IMR-90 (cell line): ENCODE data around the gene FITM1. TPM values are rescaled to one million over a fixed set of nuclear protein-coding genes. Genes with fewer than 3 reads are reported as not detected.

Experiments used
- ATAC-seq: fragments of 200-7000 bp; cut with Tn5 transposase; 2 replicates; pipeline ENCODE4 v1.9.1; 2020; ENCODE audit warnings: low read depth, mild to moderate bottlenecking, moderate library complexity
- BruUV-seq: library from RNA; stranded (reverse); fragments of 400-500 nt; replicated peaks from 2 replicates; lab custom pipeline; 2021; lab: Mats Ljungman, UMichigan
- CTCF ChIA-PET: fragments of 300-600 bp; formaldehyde crosslinking; extraction: SDS; loops from one replicate; lab custom pipeline; 2021; ENCODE audit warnings: antibody characterized with exemption; lab: Yijun Ruan, JAX
- POLR2A ChIA-PET: fragments of 300-600 bp; sonication (Branson Sonifier 250); formaldehyde crosslinking; loops from one replicate; lab custom pipeline; 2022; ENCODE audit warnings: antibody characterized with exemption; ENCODE audit not compliant: unreplicated experiment; lab: Charles Lee
- DNase-seq: peaks from one replicate; pipeline ENCODE4 v3.0.0; 2013
- H2AFZ ChIP-seq: replicated peaks from 2 replicates; pipeline ENCODE3; 2013; ENCODE audit warnings: low read length, mild to moderate bottlenecking; ENCODE audit not compliant: poor library complexity
- H2AK5ac ChIP-seq: 2 replicates; pipeline ENCODE4 v1.6.1; 2013; ENCODE audit warnings: low read depth, low read length, inconsistent platforms
- H2AK9ac ChIP-seq: replicated peaks from 2 replicates; pipeline ENCODE3; 2013; ENCODE audit warnings: mild to moderate bottlenecking, low read depth, low read length, moderate library complexity; ENCODE audit not compliant: poor library complexity
- H2BK120ac ChIP-seq: 2 replicates; pipeline ENCODE4 v1.6.1; 2013; ENCODE audit warnings: low read depth, low read length, inconsistent platforms
- H2BK15ac ChIP-seq: 3 replicates; pipeline ENCODE4 v1.6.1; 2013; ENCODE audit warnings: low read depth, low read length, inconsistent platforms
- H2BK20ac ChIP-seq: 2 replicates; pipeline ENCODE4 v1.6.1; 2013; ENCODE audit warnings: low read depth, mild to moderate bottlenecking, inconsistent platforms, low read length, moderate library complexity
- H2BK5ac ChIP-seq: 2 replicates; pipeline ENCODE4 v1.6.1; 2013; ENCODE audit warnings: mild to moderate bottlenecking, low read depth, low read length, inconsistent platforms; ENCODE audit not compliant: poor library complexity, severe bottlenecking
- H3K14ac ChIP-seq: replicated peaks from 2 replicates; pipeline ENCODE4 v1.6.1; 2013; ENCODE audit warnings: low read depth, low read length, inconsistent platforms
- H3K18ac ChIP-seq: 2 replicates; pipeline ENCODE4 v1.6.1; 2013; ENCODE audit warnings: low read depth, low read length, control low read depth
- H3K23ac ChIP-seq: 2 replicates; pipeline ENCODE4 v1.6.1; 2013; ENCODE audit warnings: low read depth, low read length, inconsistent platforms
- H3K27ac ChIP-seq: 2 replicates; pipeline ENCODE4 v1.5.1; 2013; ENCODE audit warnings: mild to moderate bottlenecking, control low read depth, low read length; ENCODE audit not compliant: insufficient read depth
- H3K27me3 ChIP-seq: 2 replicates; pipeline ENCODE4 v1.6.1; 2013; ENCODE audit warnings: low read length; ENCODE audit not compliant: control insufficient read depth, insufficient read depth
- H3K36me3 ChIP-seq: 2 replicates; pipeline ENCODE4 v1.6.1; 2013; ENCODE audit warnings: low read length, mixed read lengths; ENCODE audit not compliant: control insufficient read depth, insufficient read depth
- H3K4ac ChIP-seq: 2 replicates; pipeline ENCODE4 v1.6.1; 2013; ENCODE audit warnings: low read depth, low read length, inconsistent platforms
- H3K4me1 ChIP-seq: 2 replicates; pipeline ENCODE4 v1.6.1; 2013; ENCODE audit warnings: low read length, mixed read lengths; ENCODE audit not compliant: control insufficient read depth, insufficient read depth
- H3K4me2 ChIP-seq: 2 replicates; pipeline ENCODE4 v1.6.1; 2013; ENCODE audit warnings: low read depth, mild to moderate bottlenecking, control low read depth, low read length, moderate library complexity
- H3K4me3 ChIP-seq: 2 replicates; pipeline ENCODE4 v1.5.1; 2013; ENCODE audit warnings: low read depth, mild to moderate bottlenecking, control low read depth, low read length, moderate library complexity; ENCODE audit not compliant: insufficient read depth
- H3K56ac ChIP-seq: 2 replicates; pipeline ENCODE4 v1.6.1; 2013; ENCODE audit warnings: low read length, inconsistent platforms; ENCODE audit not compliant: insufficient read depth; ENCODE audit errors: extremely low read depth
- H3K79me1 ChIP-seq, 2 experiments: 2 replicates each; pipeline ENCODE4 v1.6.1; 2013; ENCODE audit warnings: low read length in 2 of 2, inconsistent platforms in 1 of 2, low read depth in 1 of 2
- H3K9ac ChIP-seq: 2 replicates; pipeline ENCODE4 v1.6.1; 2013; ENCODE audit warnings: low read depth, low read length, control low read depth
- H3K9me1 ChIP-seq: 2 replicates; pipeline ENCODE4 v1.6.1; 2013; ENCODE audit warnings: low read length, inconsistent platforms; ENCODE audit not compliant: insufficient read depth
- H3K9me3 ChIP-seq: 2 replicates; pipeline ENCODE4 v1.6.1; 2013; ENCODE audit warnings: low read length; ENCODE audit not compliant: control insufficient read depth, insufficient read depth
- H4K20me1 ChIP-seq: 2 replicates; pipeline ENCODE4 v1.6.1; 2013; ENCODE audit warnings: low read length, inconsistent platforms; ENCODE audit not compliant: insufficient read depth
- H4K5ac ChIP-seq: 2 replicates; pipeline ENCODE4 v1.6.1; 2013; ENCODE audit warnings: mild to moderate bottlenecking, low read depth, low read length, control low read depth
- H4K8ac ChIP-seq, 2 experiments: 2 replicates each; pipeline ENCODE4 v1.6.1; 2013; ENCODE audit warnings: low read depth in 2 of 2, low read length in 2 of 2, control low read depth in 1 of 2, inconsistent platforms in 1 of 2
- H4K91ac ChIP-seq: 2 replicates; pipeline ENCODE4 v1.6.1; 2013; ENCODE audit warnings: low read depth, low read length, inconsistent platforms; ENCODE audit not compliant: insufficient read depth
- BHLHE40 ChIP-seq: fragments of 150-350 bp; IDR thresholded peaks from 2 replicates; pipeline ENCODE4 v1.6.1; 2016; ENCODE audit warnings: mild to moderate bottlenecking, low read depth, low read length
- CEBPB ChIP-seq: IDR thresholded peaks from 2 replicates; pipeline ENCODE4 v1.6.1; 2012; ENCODE audit warnings: low read depth, low read length, improper control_type of control experiment
- FOS ChIP-seq: fragments of 150-350 bp; IDR thresholded peaks from 2 replicates; pipeline ENCODE4 v1.6.1; 2016; ENCODE audit warnings: low read depth, low read length
- MAZ ChIP-seq: IDR thresholded peaks from 2 replicates; pipeline ENCODE4 v1.6.1; 2012; ENCODE audit warnings: low read depth, mild to moderate bottlenecking, low read length, improper control_type of control experiment, moderate library complexity, borderline replicate concordance
- MXI1 ChIP-seq: IDR thresholded peaks from 2 replicates; pipeline ENCODE4 v1.6.1; 2012; ENCODE audit warnings: low read depth, mild to moderate bottlenecking, low read length, moderate library complexity, borderline replicate concordance
- NFE2L2 ChIP-seq: fragments of 150-350 bp; IDR thresholded peaks from 2 replicates; pipeline ENCODE4 v1.6.1; 2016; ENCODE audit warnings: low read depth, mild to moderate bottlenecking, low read length
- POLR2A ChIP-seq: IDR thresholded peaks from 2 replicates; pipeline ENCODE4 v1.6.1; 2012; ENCODE audit warnings: mild to moderate bottlenecking, low read depth, low read length
- RAD21 ChIP-seq: IDR thresholded peaks from 2 replicates; pipeline ENCODE4 v1.6.1; 2012; ENCODE audit warnings: low read length, improper control_type of control experiment
- RCOR1 ChIP-seq: IDR thresholded peaks from 2 replicates; pipeline ENCODE4 v1.6.1; 2012; ENCODE audit warnings: mild to moderate bottlenecking, low read length, improper control_type of control experiment; ENCODE audit not compliant: insufficient replicate concordance
- RFX5 ChIP-seq: IDR thresholded peaks from 2 replicates; pipeline ENCODE4 v1.8.0; 2012; ENCODE audit warnings: low read depth, mild to moderate bottlenecking, low read length, moderate library complexity
- SMC3 ChIP-seq: fragments of 150-350 bp; IDR thresholded peaks from 2 replicates; pipeline ENCODE4 v1.6.1; 2016; ENCODE audit warnings: low read depth, mild to moderate bottlenecking, antibody characterized with exemption, low read length, moderate library complexity
- WGBS, 2 experiments: methylation state at CpG; one replicate each; pipeline versions ENCODE4 v1.1.5 to v1.1.7; 2013; ENCODE audit warnings: missing lambda C conversion rate in 2 of 2; ENCODE audit not compliant: insufficient read length in 1 of 2; ENCODE audit errors: extremely low coverage in 2 of 2; 5-methylcytosine and 5-hydroxymethylcytosine counted together
- dilution Hi-C: fragments of 300-500 bp; cut with HindIII; formaldehyde crosslinking; loops from one replicate; pipeline ENCODE4 v1.14.3; 2018; ENCODE audit warnings: low sequenced_read_pairs; ENCODE audit not compliant: unreplicated experiment
- in situ Hi-C: fragments of 300-500 bp; cut with MboI; formaldehyde crosslinking; loops from 3 replicates; pipeline ENCODE4 v1.14.3; 2019; ENCODE audit warnings: low sequenced_read_pairs, inconsistent platforms, mixed read lengths
- intact Hi-C: fragments of 100-400 bp; cut with micrococcal nuclease; formaldehyde crosslinking; loops from 2 replicates; pipeline ENCODE4 v1.10.0; 2022
- polyA plus RNA-seq, 3 experiments: library from polyadenylated mRNA; depleted of rRNA; stranded (reverse); fragments of >200 nt; gene quantifications; 2 replicates each; pipeline ENCODE4 v1.2.3, GENCODE V29; 2012; ENCODE audit warnings: low replicate concordance in 1 of 3
- total RNA-seq: library from RNA; depleted of rRNA; stranded (reverse); fragments of >200 nt; gene quantifications from 2 replicates; pipeline ENCODE4 v1.2.3, GENCODE V29; 2012
- TF ChIP-seq, protein P1 (sequence below): conservative IDR thresholded peaks from 2 replicates; pipeline ENCODE4 v1.5.1; 2012; ENCODE audit warnings: mild to moderate bottlenecking, low read depth, low read length, improper control_type of control experiment
- TF ChIP-seq, protein P2 (sequence below): fragments of 150-350 bp; IDR thresholded peaks from 2 replicates; pipeline ENCODE4 v1.6.1; 2016; ENCODE audit warnings: low read depth, mild to moderate bottlenecking, low read length, moderate library complexity, borderline replicate concordance
- TF ChIP-seq, protein P3 (sequence below): fragments of 150-350 bp; IDR thresholded peaks from 2 replicates; pipeline ENCODE4 v1.6.1; 2017; ENCODE audit warnings: mild to moderate bottlenecking, antibody characterized with exemption, low read length, low read depth

Gene FITM1
- total and polyA plus RNA-seq, 2 of the 4 experiments (the other 2 are of a cell fraction): not detected

DNA sequence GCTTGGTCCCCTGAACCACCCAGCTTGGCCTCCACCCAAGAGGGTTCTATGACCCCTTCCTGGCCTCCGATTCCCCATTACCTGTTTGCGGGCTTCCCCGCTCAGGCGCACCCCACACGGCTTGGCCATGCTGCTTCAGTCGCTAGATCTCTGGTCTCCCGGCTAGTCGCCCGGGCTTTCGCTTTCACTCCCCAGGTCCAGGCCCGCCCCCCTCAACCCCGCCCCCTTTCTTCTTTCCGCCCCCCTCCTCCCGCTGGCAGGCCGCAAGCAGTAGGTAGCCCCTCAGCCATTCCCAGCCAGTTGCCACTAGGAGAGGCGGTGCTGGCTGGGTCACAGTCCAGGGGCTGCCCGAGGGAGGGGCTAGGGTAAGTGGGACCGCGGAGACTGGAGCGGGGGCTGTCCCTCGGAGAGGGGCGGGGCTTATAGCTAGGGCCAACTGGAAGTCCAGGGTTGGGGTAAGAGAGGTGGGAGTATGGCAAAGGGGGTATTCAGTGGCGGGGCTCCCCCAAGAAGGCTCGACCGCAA lies 16.1 kb downstream of the FITM1 start, which contains the start of gene PSME2:
PSME2 (minus strand) TSS at position 158 of the 525 bp plus-strand sequence; CDS start at position 129, 29 bp downstream.
- Histone ChIP-seq H3K56ac (peak within 1 kb of the TSS; percentile 67), H3K36me3 (peaks cover 25% of the 10 kb centered on the region), H3K4me3 (peak within 1 kb of the TSS; percentile 86), H3K23ac (peak within 1 kb of the TSS; percentile 88), H2AK9ac (peak within 1 kb of the TSS; percentile 92), H3K9ac (peak within 1 kb of the TSS; percentile 96), H4K91ac (peak within 1 kb of the TSS; percentile 75), H4K8ac (peak within 1 kb of the TSS; percentile 2 to 81; a peak in 3 of 4 replicates), H3K4me1 (peaks cover 10% of the 10 kb centered on the region), H4K5ac (peak within 1 kb of the TSS; percentile 46), H3K79me1 (peaks cover 35 to 74% of the 10 kb centered on the region in 2 experiments), H3K4me2 (peak within 1 kb of the TSS; percentile 96), H2BK120ac (0 out of 2 replicates have a peak within 1 kb of the TSS, but pooled peaks have one; percentile 3), H4K20me1 (peaks cover 10% of the 10 kb centered on the region), H2AK5ac (peak within 1 kb of the TSS; percentile 72), H3K27ac (peak within 1 kb of the TSS; percentile 79), H2BK5ac (peak within 1 kb of the TSS; percentile 71), H3K27me3 (no peaks in the 10 kb centered on the region), H2BK20ac (no peak within 1 kb of the TSS; the same call in 1 of the 2 replicates), H2BK15ac (peak within 1 kb of the TSS; percentile 10; the same call in 1 of the 3 replicates), H3K14ac (peak within 1 kb of the TSS; percentile 72), H3K18ac (peak within 1 kb of the TSS; percentile 22; the same call in 1 of the 2 replicates), H3K4ac (peak within 1 kb of the TSS; percentile 76), H3K9me3 (no peaks in the 10 kb centered on the region), H2AFZ (peak within 1 kb of the TSS; percentile 91), H3K9me1 (peaks cover 15% of the 10 kb centered on the region)
- DNase-seq (peak; percentile 97), ATAC-seq (peak; percentile 85)
- POLR2A ChIA-PET: interaction anchor here (1.0 to 1.4 kb wide), 2 partner anchors 10 to 33 kb away, joined by 3 to 6 read pairs; partner anchors contain the start of genes DCAF11, NRL and PSME1
- WGBS, 2 experiments: 0% methylated on average over 3 of the region's 25 CpGs; no CpG with 5 or more reads in 1 of the 2 experiments
- no TSS peak for BruUV-seq
- dilution Hi-C loops: no loop called here
- CTCF ChIA-PET: interaction anchor here (0.6 to 1.5 kb wide), 5 partner anchors 10 to 63 kb away, joined by 3 read pairs; partner anchors contain the start of gene IRF9
- intact Hi-C loops: loop anchor here (2.0 kb wide), 1 partner anchor 150 kb away; no protein-coding TSS in a partner anchor
- in situ Hi-C loops: loop anchor here (25.0 kb wide), 2 partner anchors 834 to 1059 kb away; partner anchors contain the start of genes ACIN1, BCL2L2, C14orf119 and PABPN1
- TF ChIP-seq BHLHE40 (no peak), SMC3 (no peak), MXI1 (peak; percentile 88), CEBPB (no peak), MAZ (peak; percentile 89; the same call in 1 of the 2 replicates), FOS (no peak), NFE2L2 (no peak), RAD21 (no peak), POLR2A (peak; percentile 66; the same call in 1 of the 2 replicates), RFX5 (no peak), RCOR1 (no peak)
- TF ChIP-seq, protein P1, sequence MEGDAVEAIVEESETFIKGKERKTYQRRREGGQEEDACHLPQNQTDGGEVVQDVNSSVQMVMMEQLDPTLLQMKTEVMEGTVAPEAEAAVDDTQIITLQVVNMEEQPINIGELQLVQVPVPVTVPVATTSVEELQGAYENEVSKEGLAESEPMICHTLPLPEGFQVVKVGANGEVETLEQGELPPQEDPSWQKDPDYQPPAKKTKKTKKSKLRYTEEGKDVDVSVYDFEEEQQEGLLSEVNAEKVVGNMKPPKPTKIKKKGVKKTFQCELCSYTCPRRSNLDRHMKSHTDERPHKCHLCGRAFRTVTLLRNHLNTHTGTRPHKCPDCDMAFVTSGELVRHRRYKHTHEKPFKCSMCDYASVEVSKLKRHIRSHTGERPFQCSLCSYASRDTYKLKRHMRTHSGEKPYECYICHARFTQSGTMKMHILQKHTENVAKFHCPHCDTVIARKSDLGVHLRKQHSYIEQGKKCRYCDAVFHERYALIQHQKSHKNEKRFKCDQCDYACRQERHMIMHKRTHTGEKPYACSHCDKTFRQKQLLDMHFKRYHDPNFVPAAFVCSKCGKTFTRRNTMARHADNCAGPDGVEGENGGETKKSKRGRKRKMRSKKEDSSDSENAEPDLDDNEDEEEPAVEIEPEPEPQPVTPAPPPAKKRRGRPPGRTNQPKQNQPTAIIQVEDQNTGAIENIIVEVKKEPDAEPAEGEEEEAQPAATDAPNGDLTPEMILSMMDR: no peak
- TF ChIP-seq, protein P2, sequence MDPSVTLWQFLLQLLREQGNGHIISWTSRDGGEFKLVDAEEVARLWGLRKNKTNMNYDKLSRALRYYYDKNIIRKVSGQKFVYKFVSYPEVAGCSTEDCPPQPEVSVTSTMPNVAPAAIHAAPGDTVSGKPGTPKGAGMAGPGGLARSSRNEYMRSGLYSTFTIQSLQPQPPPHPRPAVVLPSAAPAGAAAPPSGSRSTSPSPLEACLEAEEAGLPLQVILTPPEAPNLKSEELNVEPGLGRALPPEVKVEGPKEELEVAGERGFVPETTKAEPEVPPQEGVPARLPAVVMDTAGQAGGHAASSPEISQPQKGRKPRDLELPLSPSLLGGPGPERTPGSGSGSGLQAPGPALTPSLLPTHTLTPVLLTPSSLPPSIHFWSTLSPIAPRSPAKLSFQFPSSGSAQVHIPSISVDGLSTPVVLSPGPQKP: no peak
- TF ChIP-seq, protein P3, sequence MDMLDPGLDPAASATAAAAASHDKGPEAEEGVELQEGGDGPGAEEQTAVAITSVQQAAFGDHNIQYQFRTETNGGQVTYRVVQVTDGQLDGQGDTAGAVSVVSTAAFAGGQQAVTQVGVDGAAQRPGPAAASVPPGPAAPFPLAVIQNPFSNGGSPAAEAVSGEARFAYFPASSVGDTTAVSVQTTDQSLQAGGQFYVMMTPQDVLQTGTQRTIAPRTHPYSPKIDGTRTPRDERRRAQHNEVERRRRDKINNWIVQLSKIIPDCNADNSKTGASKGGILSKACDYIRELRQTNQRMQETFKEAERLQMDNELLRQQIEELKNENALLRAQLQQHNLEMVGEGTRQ: no peak
